Right lobe of liver (tissue), 6 donors: ENCODE results near the gene LCA5. TPM values are rescaled to one million over a fixed set of nuclear protein-coding genes. Genes with fewer than 3 reads are reported as not detected.

ENCODE experiments used
- ATAC-seq, 4 donors: fragments of 200-7000 bp; cut with Tn5 transposase; one replicate each; pipeline ENCODE4 v1.9.1; 2020; ENCODE audit warnings: mild to moderate bottlenecking in 4 of 4, moderate library complexity in 4 of 4
- DNase-seq, 3 donors: peaks; one replicate each; pipeline ENCODE4 v3.0.0-alpha.2; 2020
- H3K27ac ChIP-seq, 3 donors: fragments of 200-600 bp; one replicate each; pipeline ENCODE4 v1.8.0; 2022
- H3K27me3 ChIP-seq, 2 donors: fragments of 200-600 bp; one replicate each; pipeline ENCODE4 v1.8.0; 2022
- H3K36me3 ChIP-seq, 4 donors: fragments of 200-600 bp; sonication (generic) in 1 of 4; one replicate each; pipeline versions ENCODE4 v1.5.1 to v1.8.0; 2017 to 2022; ENCODE audit warnings: control low read depth in 1 of 4
- H3K4me1 ChIP-seq, 4 donors: fragments of 200-600 bp; sonication (generic) in 1 of 4; one replicate each; pipeline versions ENCODE4 v1.5.1 to v1.8.0; 2017 to 2022; ENCODE audit warnings: control low read depth in 1 of 4
- H3K4me3 ChIP-seq, 3 donors: fragments of 200-600 bp; one replicate each; pipeline ENCODE4 v1.8.0; 2022
- H3K9me3 ChIP-seq, 4 donors: fragments of 200-600 bp; sonication (generic) in 1 of 4; one replicate each; pipeline versions ENCODE4 v1.5.1 to v1.8.0; 2017 to 2022; ENCODE audit warnings: control low read depth in 1 of 4
- CTCF ChIP-seq, 4 donors: fragments of 200-600 bp in 3 of 4; fragments of 450-650 bp in 1 of 4; IDR thresholded peaks; one replicate each; pipeline versions ENCODE4 v1.5.1 to v1.8.0; 2016 to 2022; ENCODE audit warnings: antibody characterized with exemption in 4 of 4, mild to moderate bottlenecking in 2 of 4
- POLR2A ChIP-seq: fragments of 450-650 bp; IDR thresholded peaks from one replicate; pipeline ENCODE4 v1.6.1; 2017; ENCODE audit warnings: antibody characterized with exemption, mild to moderate bottlenecking
- WGBS: methylation state at CpG from one replicate; pipeline ENCODE4 v1.1.6; 2018; ENCODE audit warnings: low coverage, low lambda C conversion rate; ENCODE audit not compliant: insufficient coverage; ENCODE audit errors: missing lambda C conversion rate; 5-methylcytosine and 5-hydroxymethylcytosine counted together
- intact Hi-C, 2 donors: fragments of 100-400 bp; cut with DNase I; formaldehyde crosslinking; loops; one replicate each; pipeline versions ENCODE4 v1.11.2 to v1.14.1; 2022
- total RNA-seq, 6 experiments: library from RNA; depleted of rRNA in 2 of 6; stranded (reverse); fragments of >200 nt in 2 of 6; fragmentation: NEBNext Ultra II Directional in 3 of 6; extraction: Animal tissue kit (Norgen Biotek cat#: 25700) in 3 of 6; gene quantifications; one replicate each; pipeline versions ENCODE4 v1.1.0 to v1.2.4, GENCODE V29; 2016 to 2023
- donor health status: DM: no; HTN: yes; CAD: no.
- donor health status: DM: no; HTN: no; CAD: no.
- donor health status: DM: no; HTN: no; CAD: no.
- donor health status: DM: no; HTN: yes; CAD: no.
- donor health status: DM: no; HTN: yes; CAD: no.

The LCA5 gene
- total RNA-seq, 6 experiments from 2014 or later: 0.26 to 0.74 (median 0.51) TPM

- Histone ChIP-seq H3K27ac (no peak overlapping the region), H3K27me3 (no peaks in the 10 kb centered on the region), H3K9me3 (no peaks in the 10 kb centered on the region), H3K4me3 (no peak overlapping the region), H3K36me3 (no peaks in the 10 kb centered on the region), H3K4me1 (no peaks in the 10 kb centered on the region)
- DNase-seq: no peak
- no peak for TF ChIP-seq POLR2A
- TF ChIP-seq CTCF (IDR thresholded peaks at IDR 0.05): no peak
- intact Hi-C loops: no loop called here
- ATAC-seq: no peak
Measured at GRCh38 chr6:79441192-79441591, 96.0 kb downstream of the LCA5 start.

- ATAC-seq: no peak
- no peak for DNase-seq
- TF ChIP-seq POLR2A (no peak), CTCF (IDR thresholded peaks at IDR 0.05) (no peak)
- 63% methylated on average over 1 of the region's 1 CpG for WGBS
- intact Hi-C loops: no loop called here
- no peaks in the 10 kb centered on the region for H3K36me3 ChIP-seq
- no peaks in the 10 kb centered on the region for H3K4me1 ChIP-seq
- no peak overlapping the region for H3K4me3 ChIP-seq
- no peaks in the 10 kb centered on the region for H3K9me3 ChIP-seq
- H3K27ac ChIP-seq: no peak overlapping the region
- no peaks in the 10 kb centered on the region for H3K27me3 ChIP-seq
Measured at GRCh38 chr6:79440598-79440997, 96.6 kb downstream of the LCA5 start.

- H3K27ac ChIP-seq: no peak overlapping the region
- no peaks in the 10 kb centered on the region for H3K27me3 ChIP-seq
- 43% methylated on average over 2 of the region's 2 CpGs for whole genome bisulfite sequencing
- H3K36me3 ChIP-seq: no peaks in the 10 kb centered on the region
- DNase-seq (no peak), ATAC-seq (no peak)
- intact Hi-C loops: no loop called here
- no peaks in the 10 kb centered on the region for H3K9me3 ChIP-seq
- H3K4me3 ChIP-seq: no peak overlapping the region
- TF ChIP-seq POLR2A: no peak
- TF ChIP-seq CTCF (IDR thresholded peaks at IDR 0.05): no peak
- no peaks in the 10 kb centered on the region for H3K4me1 ChIP-seq
Measured at GRCh38 chr6:79438030-79438429, 99.2 kb downstream of the LCA5 start.

- no peak for TF ChIP-seq POLR2A
- TF ChIP-seq CTCF (IDR thresholded peaks at IDR 0.05): no peak
- H3K4me3 ChIP-seq: no peak overlapping the region
- H3K27ac ChIP-seq: no peak overlapping the region
- no peaks in the 10 kb centered on the region for H3K9me3 ChIP-seq
- H3K36me3 ChIP-seq: no peaks in the 10 kb centered on the region
- 68% methylated on average over 2 of the region's 2 CpGs for WGBS
- intact Hi-C loops: no loop called here
- ATAC-seq (no peak), DNase-seq (no peak)
- no peaks in the 10 kb centered on the region for H3K27me3 ChIP-seq
- no peaks in the 10 kb centered on the region for H3K4me1 ChIP-seq
Measured at GRCh38 chr6:79436241-79436640, 101.0 kb downstream of the LCA5 start.

- no peak for ATAC-seq
Measured at GRCh38 chr6:79435746-79436145, 101.5 kb downstream of the LCA5 start.

More at GRCh38 chr6:79435746-79436145, 101.5 kb downstream of the LCA5 start:
- Histone ChIP-seq H3K27ac (no peak overlapping the region), H3K4me1 (no peaks in the 10 kb centered on the region), H3K4me3 (no peak overlapping the region), H3K36me3 (no peaks in the 10 kb centered on the region), H3K9me3 (no peaks in the 10 kb centered on the region), H3K27me3 (no peaks in the 10 kb centered on the region)
- no peak for DNase-seq
- TF ChIP-seq CTCF (IDR thresholded peaks at IDR 0.05): no peak
- no peak for TF ChIP-seq POLR2A
- intact Hi-C loops: no loop called here
